RWPE1 (cell line): ENCODE data around the gene RALGPS1.
"Not testable (repeated sequence)": the region's sequence is repeated elsewhere in the genome, so short reads cannot be mapped to it uniquely, and the experiment has no call there.

Source experiments
- CTCF ChIA-PET: fragments of 350-600 bp; sonication (Branson Sonifier 250); formaldehyde crosslinking; extraction: SDS; loops from one replicate; lab custom pipeline; 2021; lab: Yijun Ruan, JAX
- POLR2A ChIA-PET: fragments of 400-600 bp; formaldehyde crosslinking; extraction: SDS; loops from one replicate; lab custom pipeline; 2020; ENCODE audit warnings: antibody characterized with exemption; ENCODE audit not compliant: low non-redundant PET; lab: Yijun Ruan, JAX
- DNase-seq: peaks from one replicate; pipeline ENCODE4 v3.0.0; 2012; ENCODE audit warnings: low spot score
- H3K27ac ChIP-seq: fragments of 450-650 bp; 2 replicates; pipeline ENCODE4 v1.5.1; 2017
- TF ChIP-seq, protein P1 (sequence below): fragments of 450-650 bp; conservative IDR thresholded peaks from 2 replicates; pipeline ENCODE4 v1.5.1; 2017; ENCODE audit warnings: low read depth, mild to moderate bottlenecking

RALGPS1 gene

DNA sequence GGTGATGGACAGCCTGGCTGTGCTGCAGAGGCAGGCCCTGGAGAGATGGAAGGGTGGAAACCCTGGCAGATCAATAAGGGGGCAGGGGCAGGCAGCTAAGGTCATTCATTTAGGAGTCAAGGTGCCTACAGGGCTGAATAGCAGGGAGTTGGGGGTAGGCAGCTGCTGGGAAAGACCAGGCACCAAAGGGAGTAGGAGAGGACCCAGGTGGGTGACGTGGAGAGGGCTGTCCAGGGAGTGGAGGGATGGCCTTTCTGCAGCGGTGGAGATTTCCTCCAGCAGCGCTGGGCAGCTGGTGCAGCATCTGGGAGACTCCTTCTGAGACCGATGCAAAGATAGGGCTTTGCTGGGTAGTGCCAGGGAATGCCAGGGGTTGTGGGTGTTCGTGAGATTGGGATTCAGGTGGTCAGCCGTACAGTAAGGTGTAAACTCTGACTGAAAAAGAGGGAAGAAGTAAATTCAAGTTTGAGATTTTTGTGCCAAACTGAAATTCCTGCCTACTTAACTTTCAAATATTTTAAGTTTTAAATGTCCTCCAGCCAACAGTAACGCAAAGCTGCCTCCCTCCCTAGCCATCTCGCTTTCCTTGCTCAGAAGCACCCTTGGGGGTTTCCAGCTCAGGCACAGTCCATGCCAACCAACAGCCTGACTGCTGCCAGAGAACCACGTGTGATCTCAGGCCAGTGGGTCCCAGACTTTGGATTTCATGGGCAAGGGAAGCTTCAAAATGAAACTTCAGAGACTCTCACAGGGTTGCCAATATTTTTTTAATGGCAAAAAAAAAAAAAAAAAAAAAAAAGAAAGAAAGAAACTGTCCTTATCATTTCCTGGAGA, 226.5 kb downstream of the RALGPS1 start:
- ChIA-PET POLR2A (no interaction called here), CTCF (no interaction called here)
- no peak for DNase-seq
- TF ChIP-seq, protein P1, sequence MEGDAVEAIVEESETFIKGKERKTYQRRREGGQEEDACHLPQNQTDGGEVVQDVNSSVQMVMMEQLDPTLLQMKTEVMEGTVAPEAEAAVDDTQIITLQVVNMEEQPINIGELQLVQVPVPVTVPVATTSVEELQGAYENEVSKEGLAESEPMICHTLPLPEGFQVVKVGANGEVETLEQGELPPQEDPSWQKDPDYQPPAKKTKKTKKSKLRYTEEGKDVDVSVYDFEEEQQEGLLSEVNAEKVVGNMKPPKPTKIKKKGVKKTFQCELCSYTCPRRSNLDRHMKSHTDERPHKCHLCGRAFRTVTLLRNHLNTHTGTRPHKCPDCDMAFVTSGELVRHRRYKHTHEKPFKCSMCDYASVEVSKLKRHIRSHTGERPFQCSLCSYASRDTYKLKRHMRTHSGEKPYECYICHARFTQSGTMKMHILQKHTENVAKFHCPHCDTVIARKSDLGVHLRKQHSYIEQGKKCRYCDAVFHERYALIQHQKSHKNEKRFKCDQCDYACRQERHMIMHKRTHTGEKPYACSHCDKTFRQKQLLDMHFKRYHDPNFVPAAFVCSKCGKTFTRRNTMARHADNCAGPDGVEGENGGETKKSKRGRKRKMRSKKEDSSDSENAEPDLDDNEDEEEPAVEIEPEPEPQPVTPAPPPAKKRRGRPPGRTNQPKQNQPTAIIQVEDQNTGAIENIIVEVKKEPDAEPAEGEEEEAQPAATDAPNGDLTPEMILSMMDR: no peak
- H3K27ac ChIP-seq: no peak overlapping the region

DNA sequence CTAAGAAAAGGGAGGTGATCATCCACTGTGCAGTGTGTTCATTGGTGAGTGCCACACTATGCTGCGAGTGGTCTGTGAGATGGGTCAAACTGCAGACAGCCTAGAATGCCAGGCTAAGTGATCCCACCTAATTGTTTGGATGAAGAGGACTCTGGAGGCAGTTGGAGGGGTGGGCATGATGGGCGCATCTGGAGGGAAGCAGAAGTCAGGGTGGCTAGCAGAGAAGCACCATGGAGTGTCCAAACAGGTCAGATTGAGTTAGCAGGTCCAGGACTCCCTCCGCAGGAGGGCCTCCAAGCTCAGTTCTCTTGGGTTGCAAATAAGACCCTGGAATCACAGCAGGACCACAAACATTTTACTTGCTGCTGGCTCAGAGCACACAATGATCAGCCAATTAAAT, 227.7 kb downstream of the RALGPS1 start:
- ChIA-PET CTCF (interaction anchor here (0.8 kb wide), 1 partner anchor 20 kb away, joined by 3 read pairs; no protein-coding TSS in a partner anchor), POLR2A (no interaction called here)
- H3K27ac ChIP-seq: no peak overlapping the region

DNA sequence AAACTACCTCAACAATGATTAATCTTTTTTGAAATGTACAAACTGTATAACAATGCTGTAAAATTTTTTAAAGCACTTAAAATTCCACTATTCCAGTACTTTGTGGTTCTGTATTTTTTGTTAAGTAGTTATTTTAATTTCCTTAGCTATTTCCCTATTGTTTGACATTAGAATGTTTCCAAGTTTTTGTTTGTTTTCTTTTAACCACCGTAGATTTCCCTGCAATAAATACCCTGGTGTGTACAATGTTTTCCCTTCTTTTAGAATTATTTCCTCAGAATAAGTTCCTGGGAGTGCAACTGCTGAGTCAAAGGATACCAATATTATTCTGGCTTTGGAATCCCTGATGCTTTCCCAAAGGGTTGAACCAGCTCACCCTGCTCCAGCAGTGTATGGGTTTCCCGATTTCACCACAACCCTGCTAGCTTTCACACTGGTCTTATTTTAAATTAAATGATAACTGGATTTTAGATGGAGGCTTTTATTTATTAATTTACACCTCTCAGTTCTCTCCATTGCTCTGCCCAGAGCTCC, 228.4 kb downstream of the RALGPS1 start:
- ChIA-PET CTCF (interaction anchor here (0.8 kb wide), 1 partner anchor 20 kb away, joined by 3 read pairs; no protein-coding TSS in a partner anchor), POLR2A (no interaction called here)
- no peak for DNase-seq
- H3K27ac ChIP-seq: no peak overlapping the region
- TF ChIP-seq, protein P1: no peak

More for the DNA sequence above, 227.7 kb downstream of the RALGPS1 start:
- TF ChIP-seq, protein P1: no peak
- no peak for DNase-seq

DNA sequence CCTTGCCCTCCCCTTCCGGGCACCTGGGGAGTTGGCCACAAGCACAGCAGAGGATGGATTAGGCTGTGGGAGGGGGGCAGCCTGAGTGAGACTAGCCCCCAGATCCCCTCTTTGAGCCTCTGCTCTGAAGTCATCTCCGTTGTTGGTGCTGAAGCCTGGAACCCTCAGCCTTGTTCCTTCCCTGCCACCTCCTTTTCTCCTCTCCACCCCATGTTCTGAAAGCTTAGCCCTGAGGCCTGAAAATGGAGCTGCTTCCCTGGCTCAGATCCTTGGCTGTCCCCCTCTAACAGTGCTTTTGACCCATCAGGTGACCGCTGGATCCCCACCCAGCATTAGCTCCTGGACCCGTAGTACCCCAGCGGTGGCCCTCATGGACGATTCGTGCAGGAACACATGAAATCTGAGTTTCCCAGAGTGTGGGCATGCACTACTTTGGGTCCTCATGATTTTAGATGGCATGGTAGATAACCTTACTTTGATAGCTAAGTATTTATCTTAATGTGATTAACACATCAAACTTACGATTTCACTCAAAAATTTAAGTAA, 229.4 kb downstream of the RALGPS1 start:
- H3K27ac ChIP-seq: no peak overlapping the region
- POLR2A ChIA-PET: no interaction called here
- DNase-seq: no peak
- CTCF ChIA-PET: interaction anchor here (0.6 kb wide), 1 partner anchor 956 kb away, joined by 3 read pairs; no protein-coding TSS in a partner anchor
- TF ChIP-seq, protein P1: no peak

DNA sequence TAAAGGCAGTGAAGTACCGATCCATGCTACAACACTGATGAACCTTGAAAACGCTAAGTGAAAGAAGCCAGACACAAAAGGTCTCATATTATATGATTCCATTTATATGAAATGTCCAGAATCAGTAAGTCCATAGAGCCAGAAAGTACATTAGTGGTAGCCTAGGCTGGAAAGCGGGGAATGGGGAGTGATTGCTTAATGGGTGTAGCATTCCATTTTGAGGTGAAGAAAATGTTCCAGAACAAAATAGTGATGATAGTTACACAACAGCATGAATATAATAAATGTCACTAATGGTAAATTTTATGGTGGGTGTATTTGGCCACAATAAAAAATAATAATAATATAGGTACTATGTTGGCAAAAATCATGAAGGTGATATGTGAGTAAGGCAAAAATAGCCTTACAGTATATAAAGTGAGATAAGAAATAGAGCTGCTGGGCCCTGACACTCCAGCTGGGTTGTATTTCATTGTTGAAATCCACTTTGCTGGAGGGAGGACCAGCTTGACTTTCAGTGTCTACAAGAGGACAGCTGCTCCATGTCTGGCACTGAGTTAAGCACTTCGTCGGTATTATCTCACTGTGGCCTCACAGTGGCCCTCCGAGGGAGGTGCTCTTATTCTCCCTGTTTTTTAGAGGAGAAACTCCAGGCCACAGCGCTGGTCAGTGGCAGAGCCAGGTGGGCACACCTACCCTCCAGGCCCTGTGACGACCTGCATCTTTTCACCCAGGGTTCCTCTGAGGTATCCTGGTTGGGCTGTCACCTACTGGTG, 230.3 kb downstream of the RALGPS1 start:
- ChIA-PET POLR2A (no interaction called here), CTCF (no interaction called here)
- no peak for DNase-seq
- H3K27ac ChIP-seq: no peak overlapping the region
- TF ChIP-seq, protein P1: no peak

DNA sequence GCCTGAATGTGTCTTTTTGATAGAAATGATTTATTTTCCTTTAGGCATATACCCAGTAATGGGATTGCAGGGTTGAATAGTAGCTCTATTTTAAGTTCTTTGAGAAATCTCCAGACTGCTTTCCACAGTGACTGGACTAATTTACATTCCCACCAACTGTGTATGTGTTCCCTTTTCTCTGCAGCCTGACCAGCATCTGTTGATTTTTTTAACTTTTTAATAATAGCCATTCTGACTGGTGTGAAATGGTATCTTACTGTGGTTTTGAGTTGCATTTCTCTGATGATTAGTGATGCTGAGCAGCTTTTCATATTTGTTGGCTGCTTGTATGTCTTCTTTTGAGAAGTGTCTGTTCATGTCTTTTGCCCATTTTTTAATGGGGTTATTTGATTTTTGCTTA, 232.3 kb downstream of the RALGPS1 start:
- DNase-seq, H3K27ac ChIP-seq, POLR2A ChIA-PET: not testable (repeated sequence)
- CTCF ChIA-PET: interaction anchor here (0.6 to 1.2 kb wide), 3 partner anchors 9 to 182 kb away, joined by 3 to 4 read pairs (median 3); no protein-coding TSS in a partner anchor
